ENCODE results near the gene TMPRSS9. TPM values are rescaled to one million over a fixed set of nuclear protein-coding genes. Genes with fewer than 3 reads are reported as not detected.
"Not testable (repeated sequence)": the region's sequence is repeated elsewhere in the genome, so short reads cannot be mapped to it uniquely, and the experiment has no call there.

Gene TMPRSS9
- total RNA-seq, 1 donor, result 0.10 TPM

DNA sequence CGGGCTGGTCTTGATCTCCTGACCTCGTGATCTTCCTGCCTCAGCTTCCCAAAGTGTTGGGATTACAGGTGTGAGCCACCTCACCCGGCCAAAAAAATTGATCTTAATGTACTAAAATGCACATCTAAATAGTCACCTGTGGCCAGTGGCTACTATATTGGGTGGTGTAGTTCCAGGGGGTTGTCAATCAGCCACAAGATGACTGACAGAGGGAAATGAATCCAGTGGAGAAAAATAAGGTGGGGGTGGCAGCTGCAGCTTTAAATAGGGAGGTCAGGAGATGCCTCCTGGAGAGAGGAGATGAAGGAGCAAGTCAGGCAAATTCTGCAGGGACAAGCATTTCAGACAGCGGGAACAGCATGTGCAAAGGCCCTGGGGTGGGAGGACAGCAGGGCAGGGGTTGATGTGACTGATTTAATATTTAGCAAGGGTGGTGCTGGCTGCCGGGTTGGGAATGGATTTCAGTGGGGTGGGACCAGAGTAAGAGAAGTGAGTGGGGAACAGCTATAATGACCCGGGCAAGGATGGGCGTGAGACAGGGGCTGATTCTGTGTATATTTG is 49.4 kb downstream of the TMPRSS9 start:
- no peaks in the 10 kb centered on the region for H3K4me1 ChIP-seq (ENCODE audit: insufficient read depth, low read length)
- H3K9me3 ChIP-seq (ENCODE audit: low read depth, low read length), result no peaks in the 10 kb centered on the region
- no peak overlapping the region for H3K4me3 ChIP-seq (ENCODE audit: low read length)
- H3K27me3 ChIP-seq (ENCODE audit: insufficient read depth, low read length), result no peaks in the 10 kb centered on the region

DNA sequence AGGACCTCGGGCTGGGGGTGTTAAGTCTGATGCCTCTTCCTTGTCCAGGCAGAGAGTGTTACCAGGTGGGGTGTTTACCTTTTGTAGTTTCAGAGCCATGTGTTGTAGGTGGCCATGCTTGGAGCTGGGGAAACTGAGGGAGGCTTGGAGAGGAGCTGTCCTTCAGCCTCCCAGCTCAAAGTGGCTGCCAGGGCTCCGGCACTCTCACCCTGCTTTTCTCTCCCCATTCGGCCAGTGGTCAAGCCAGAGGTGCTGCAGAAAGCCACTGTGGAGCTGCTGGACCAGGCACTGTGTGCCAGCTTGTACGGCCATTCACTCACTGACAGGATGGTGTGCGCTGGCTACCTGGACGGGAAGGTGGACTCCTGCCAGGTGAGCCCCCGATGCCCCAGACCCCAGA is 50.0 kb downstream of the TMPRSS9 start:
- Histone ChIP-seq H3K4me1 (ENCODE audit: insufficient read depth, low read length) (no peaks in the 10 kb centered on the region), H3K9me3 (ENCODE audit: low read depth, low read length) (no peaks in the 10 kb centered on the region), H3K4me3 (ENCODE audit: low read length) (no peak overlapping the region), H3K27me3 (ENCODE audit: insufficient read depth, low read length) (no peaks in the 10 kb centered on the region)

GRCh38 chr19:2411709-2412108 is 51.6 kb downstream of the TMPRSS9 start:
- Histone ChIP-seq H3K9me3 (ENCODE audit: low read depth, low read length) (no peaks in the 10 kb centered on the region), H3K27me3 (ENCODE audit: insufficient read depth, low read length) (no peaks in the 10 kb centered on the region), H3K4me3 (ENCODE audit: low read length) (no peak overlapping the region), H3K4me1 (ENCODE audit: insufficient read depth, low read length) (no peaks in the 10 kb centered on the region)

DNA sequence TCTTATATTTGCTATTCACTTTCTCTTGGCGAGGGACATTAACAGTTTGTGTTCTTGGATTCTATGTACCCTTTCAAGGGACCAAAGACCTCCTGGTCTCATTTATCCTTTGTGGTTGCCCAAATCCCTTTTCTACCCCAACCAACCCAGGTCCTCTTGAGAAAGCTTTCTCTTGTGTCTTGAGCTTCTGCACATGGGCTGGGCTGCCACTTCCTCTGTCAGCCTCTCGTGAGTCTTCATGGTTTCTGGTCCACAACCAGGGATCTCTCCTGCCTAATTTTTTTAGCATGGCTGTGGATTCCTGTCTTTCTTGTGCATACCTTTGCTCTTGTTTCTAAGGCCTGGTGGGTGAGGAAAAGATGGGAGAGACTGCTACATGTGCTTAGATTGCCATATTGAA is 52.4 kb downstream of the TMPRSS9 start:
- no peaks in the 10 kb centered on the region for H3K4me1 ChIP-seq (ENCODE audit: insufficient read depth, low read length)
- H3K4me3 ChIP-seq (ENCODE audit: low read length), result no peak overlapping the region
- no peaks in the 10 kb centered on the region for H3K9me3 ChIP-seq (ENCODE audit: low read depth, low read length)
- H3K27me3 ChIP-seq (ENCODE audit: insufficient read depth, low read length), result no peaks in the 10 kb centered on the region

- no peaks in the 10 kb centered on the region for H3K4me1 ChIP-seq (ENCODE audit: insufficient read depth, low read length)
- no peaks in the 10 kb centered on the region for H3K27me3 ChIP-seq (ENCODE audit: insufficient read depth, low read length)
- H3K4me3 ChIP-seq (ENCODE audit: low read length), result no peak overlapping the region
- H3K9me3 ChIP-seq (ENCODE audit: low read depth, low read length), result no peaks in the 10 kb centered on the region
Observed at GRCh38 chr19:2413159-2413558, 53.1 kb downstream of the TMPRSS9 start.

DNA sequence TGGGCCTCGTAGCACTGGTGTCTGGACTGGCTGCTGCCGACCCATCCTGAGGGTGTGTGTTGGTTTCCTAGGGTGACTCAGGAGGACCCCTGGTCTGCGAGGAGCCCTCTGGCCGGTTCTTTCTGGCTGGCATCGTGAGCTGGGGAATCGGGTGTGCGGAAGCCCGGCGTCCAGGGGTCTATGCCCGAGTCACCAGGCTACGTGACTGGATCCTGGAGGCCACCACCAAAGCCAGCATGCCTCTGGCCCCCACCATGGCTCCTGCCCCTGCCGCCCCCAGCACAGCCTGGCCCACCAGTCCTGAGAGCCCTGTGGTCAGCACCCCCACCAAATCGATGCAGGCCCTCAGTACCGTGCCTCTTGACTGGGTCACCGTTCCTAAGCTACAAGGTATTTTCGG is 53.6 kb downstream of the TMPRSS9 start:
- Histone ChIP-seq H3K4me3 (ENCODE audit: low read length) (no peak overlapping the region), H3K4me1 (ENCODE audit: insufficient read depth, low read length) (no peaks in the 10 kb centered on the region), H3K9me3 (ENCODE audit: low read depth, low read length) (no peaks in the 10 kb centered on the region), H3K27me3 (ENCODE audit: insufficient read depth, low read length) (no peaks in the 10 kb centered on the region)

DNA sequence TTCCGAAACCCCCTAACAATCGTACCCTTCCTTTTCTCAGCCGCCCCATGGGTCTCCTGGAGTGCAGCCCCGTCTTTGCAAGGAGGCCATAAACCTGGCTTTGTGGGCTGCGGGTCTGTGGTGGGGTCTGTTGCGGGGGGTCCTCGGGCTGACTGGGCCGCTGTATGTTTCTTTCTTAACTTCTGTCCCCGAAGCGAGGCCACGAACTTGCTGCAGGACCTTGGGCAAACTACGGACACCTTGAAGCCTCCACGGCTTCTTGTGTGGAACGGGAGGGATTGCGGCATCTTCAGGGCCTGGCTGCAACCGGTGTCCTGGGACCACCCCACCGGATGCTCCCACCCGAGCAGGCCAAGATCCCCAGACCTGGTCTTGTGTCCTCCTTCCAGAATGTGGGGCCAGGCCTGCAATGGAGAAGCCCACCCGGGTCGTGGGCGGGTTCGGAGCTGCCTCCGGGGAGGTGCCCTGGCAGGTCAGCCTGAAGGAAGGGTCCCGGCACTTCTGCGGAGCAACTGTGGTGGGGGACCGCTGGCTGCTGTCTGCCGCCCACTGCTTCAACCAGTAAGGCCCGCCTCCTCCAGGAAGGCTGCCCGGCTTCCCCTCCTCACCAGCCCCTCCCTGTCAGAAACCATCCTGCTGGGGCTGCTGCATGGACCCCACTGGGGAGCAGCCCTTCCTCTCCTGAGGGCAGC is 55.4 kb downstream of the TMPRSS9 start:
- Histone ChIP-seq H3K27me3 (ENCODE audit: insufficient read depth, low read length) (no peaks in the 10 kb centered on the region), H3K4me1 (ENCODE audit: insufficient read depth, low read length) (no peaks in the 10 kb centered on the region), H3K9me3 (ENCODE audit: low read depth, low read length) (no peaks in the 10 kb centered on the region), H3K4me3 (ENCODE audit: low read length) (no peak overlapping the region)

DNA sequence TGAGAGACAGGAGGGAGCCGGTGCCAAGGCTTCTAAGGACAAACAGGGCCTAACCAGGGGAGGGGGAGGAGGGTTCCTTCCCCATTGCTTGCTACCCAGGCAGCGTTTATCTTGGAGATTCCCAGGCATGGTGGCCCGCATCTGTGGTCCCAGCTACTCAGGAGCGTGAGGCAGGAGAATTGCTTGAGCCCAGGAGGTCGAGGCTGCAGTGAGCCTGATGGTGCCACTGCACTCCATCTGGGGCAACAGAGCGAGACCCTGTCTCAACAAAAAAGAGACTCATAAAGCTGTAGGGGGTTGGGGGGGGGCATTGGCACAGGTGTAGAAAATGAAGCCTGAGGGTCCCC is 55.9 kb downstream of the TMPRSS9 start:
- Histone ChIP-seq H3K9me3 (ENCODE audit: low read depth, low read length) (no peaks in the 10 kb centered on the region), H3K4me1 (ENCODE audit: insufficient read depth, low read length) (no peaks in the 10 kb centered on the region), H3K4me3 (ENCODE audit: low read length) (no peak overlapping the region), H3K27me3 (ENCODE audit: insufficient read depth, low read length) (no peaks in the 10 kb centered on the region)

DNA sequence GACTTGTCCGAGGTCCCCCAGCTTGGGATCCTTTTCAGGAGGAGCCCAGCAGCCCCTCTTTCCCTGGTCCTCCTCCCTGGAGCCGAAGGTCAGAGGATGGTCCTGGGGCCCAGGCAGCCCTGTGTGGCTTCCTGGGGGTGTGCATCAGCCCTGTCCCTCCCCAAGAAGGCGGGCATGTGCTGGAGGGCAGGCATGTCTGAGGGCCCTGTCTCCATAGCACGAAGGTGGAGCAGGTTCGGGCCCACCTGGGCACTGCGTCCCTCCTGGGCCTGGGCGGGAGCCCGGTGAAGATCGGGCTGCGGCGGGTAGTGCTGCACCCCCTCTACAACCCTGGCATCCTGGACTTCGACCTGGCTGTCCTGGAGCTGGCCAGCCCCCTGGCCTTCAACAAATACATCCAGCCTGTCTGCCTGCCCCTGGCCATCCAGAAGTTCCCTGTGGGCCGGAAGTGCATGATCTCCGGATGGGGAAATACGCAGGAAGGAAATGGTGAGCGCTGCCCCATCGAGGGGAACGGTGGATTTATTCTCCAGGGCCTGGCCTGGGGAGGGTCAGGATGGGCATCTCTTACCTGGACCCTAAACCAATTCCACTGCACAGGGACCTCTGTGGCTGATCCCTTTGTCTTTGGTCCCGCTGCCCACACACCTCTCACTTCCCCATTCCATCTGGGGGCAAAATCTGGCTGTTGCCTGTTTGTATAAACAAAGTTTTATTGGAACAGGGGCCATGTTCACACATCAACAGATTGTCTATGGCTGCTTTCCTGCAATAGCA is 56.4 kb downstream of the TMPRSS9 start:
- Histone ChIP-seq H3K4me3 (ENCODE audit: low read length) (no peak overlapping the region), H3K4me1 (ENCODE audit: insufficient read depth, low read length) (no peaks in the 10 kb centered on the region), H3K27me3 (ENCODE audit: insufficient read depth, low read length) (no peaks in the 10 kb centered on the region), H3K9me3 (ENCODE audit: low read depth, low read length) (no peaks in the 10 kb centered on the region)

- not testable (repeated sequence) for H3K27me3 ChIP-seq (ENCODE audit: insufficient read depth, low read length); H3K4me1 ChIP-seq (ENCODE audit: insufficient read depth, low read length); H3K4me3 ChIP-seq (ENCODE audit: low read length); H3K9me3 ChIP-seq (ENCODE audit: low read depth, low read length)
Observed at GRCh38 chr19:2417436-2417835, 57.4 kb downstream of the TMPRSS9 start.

DNA sequence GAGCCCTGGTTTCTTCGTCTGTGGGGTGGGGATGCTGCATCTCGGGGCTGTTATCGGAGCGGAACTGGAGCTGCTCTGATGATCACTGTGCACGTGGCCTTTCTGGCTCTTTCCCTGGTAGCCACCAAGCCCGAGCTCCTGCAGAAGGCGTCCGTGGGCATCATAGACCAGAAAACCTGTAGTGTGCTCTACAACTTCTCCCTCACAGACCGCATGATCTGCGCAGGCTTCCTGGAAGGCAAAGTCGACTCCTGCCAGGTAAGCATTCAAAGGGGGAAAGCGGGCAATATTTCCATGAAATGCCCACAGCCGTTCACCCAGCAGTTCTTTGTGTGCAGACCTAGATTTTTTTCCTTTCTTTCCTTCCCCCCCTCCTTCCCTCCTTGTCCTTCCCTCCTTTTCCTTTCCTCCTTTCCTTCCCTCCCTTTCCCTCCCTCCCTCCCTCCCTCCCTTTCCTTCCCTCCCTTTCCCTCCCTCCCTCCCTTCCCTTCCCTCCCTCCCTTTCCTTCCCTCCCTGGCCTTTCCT is 57.9 kb downstream of the TMPRSS9 start:
- no peak overlapping the region for H3K4me3 ChIP-seq (ENCODE audit: low read length)
- H3K27me3 ChIP-seq (ENCODE audit: insufficient read depth, low read length), result no peaks in the 10 kb centered on the region
- H3K4me1 ChIP-seq (ENCODE audit: insufficient read depth, low read length), result no peaks in the 10 kb centered on the region
- H3K9me3 ChIP-seq (ENCODE audit: low read depth, low read length), result no peaks in the 10 kb centered on the region

GRCh38 chr19:2419754-2420153 is 59.7 kb downstream of the TMPRSS9 start:
- H3K4me1 ChIP-seq (ENCODE audit: insufficient read depth, low read length), result no peaks in the 10 kb centered on the region
- H3K27me3 ChIP-seq (ENCODE audit: insufficient read depth, low read length), result no peaks in the 10 kb centered on the region
- no peak overlapping the region for H3K4me3 ChIP-seq (ENCODE audit: low read length)
- no peaks in the 10 kb centered on the region for H3K9me3 ChIP-seq (ENCODE audit: low read depth, low read length)

DNA sequence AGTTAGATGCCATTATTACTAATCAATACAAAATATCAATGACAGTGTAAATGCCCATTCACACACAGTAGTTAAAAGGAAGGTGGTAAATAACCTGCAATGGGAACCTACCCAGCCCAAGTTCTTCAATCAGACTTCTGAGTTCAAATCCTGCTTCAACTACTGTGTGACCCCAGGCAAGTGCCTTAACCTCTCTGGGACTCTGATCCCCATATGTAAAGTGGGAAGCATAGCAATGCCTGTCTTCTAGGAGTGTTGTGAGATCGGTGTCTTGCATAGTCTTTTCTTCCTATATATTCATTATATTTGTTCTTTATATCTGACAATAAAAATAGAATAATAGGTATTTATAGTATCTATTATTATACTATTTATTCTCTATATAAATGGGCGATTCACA is 60.4 kb downstream of the TMPRSS9 start:
- Histone ChIP-seq H3K4me1 (ENCODE audit: insufficient read depth, low read length) (no peaks in the 10 kb centered on the region), H3K27me3 (ENCODE audit: insufficient read depth, low read length) (no peaks in the 10 kb centered on the region), H3K9me3 (ENCODE audit: low read depth, low read length) (no peaks in the 10 kb centered on the region), H3K4me3 (ENCODE audit: low read length) (no peak overlapping the region)

- peaks cover 10% of the 10 kb centered on the region for H3K4me1 ChIP-seq (ENCODE audit: insufficient read depth, low read length)
Observed at GRCh38 chr19:2421581-2422306, 61.7 kb downstream of the TMPRSS9 start.

More at GRCh38 chr19:2421581-2422306, 61.7 kb downstream of the TMPRSS9 start:
- Histone ChIP-seq H3K9me3 (ENCODE audit: low read depth, low read length) (no peaks in the 10 kb centered on the region), H3K4me3 (ENCODE audit: low read length) (no peak overlapping the region), H3K27me3 (ENCODE audit: insufficient read depth, low read length) (no peaks in the 10 kb centered on the region)
